ENCODE data around the gene CTSD.
"Not testable (repeated sequence)": the region's sequence is repeated elsewhere in the genome, so short reads cannot be mapped to it uniquely, and the experiment has no call there.

CTSD gene

GRCh38 chr11:1763796-1764661 lies at the start of gene CTSD:
Gene CTSD (minus strand): TSS chr11:1763927. CDS start chr11:1763859, 68 bp downstream.
- H3K4me3 ChIP-seq (ENCODE audit: low read depth, low read length): peak within 1 kb of the TSS; percentile 72

DNA sequence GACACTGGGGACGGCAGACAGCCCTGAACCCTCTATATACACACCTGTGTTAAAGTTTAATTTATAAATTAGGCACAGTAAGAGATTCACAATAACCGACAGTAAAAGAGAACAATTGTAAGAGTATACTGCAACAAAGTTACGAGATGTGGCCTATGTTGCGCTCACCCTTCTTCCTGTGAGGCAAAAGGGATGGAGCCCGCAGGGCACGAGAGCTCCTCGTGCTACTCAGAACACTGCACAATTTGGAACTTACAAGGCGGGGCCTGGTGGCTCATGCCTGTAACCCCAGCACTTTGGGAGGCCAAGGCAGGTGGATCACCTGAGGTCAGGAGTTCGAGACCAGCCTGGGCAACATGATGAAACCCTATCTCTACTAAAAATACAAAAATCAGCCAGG lies 49.6 kb upstream of the CTSD start:
- not testable (repeated sequence) for H3K4me3 ChIP-seq (ENCODE audit: low read depth, low read length)

DNA sequence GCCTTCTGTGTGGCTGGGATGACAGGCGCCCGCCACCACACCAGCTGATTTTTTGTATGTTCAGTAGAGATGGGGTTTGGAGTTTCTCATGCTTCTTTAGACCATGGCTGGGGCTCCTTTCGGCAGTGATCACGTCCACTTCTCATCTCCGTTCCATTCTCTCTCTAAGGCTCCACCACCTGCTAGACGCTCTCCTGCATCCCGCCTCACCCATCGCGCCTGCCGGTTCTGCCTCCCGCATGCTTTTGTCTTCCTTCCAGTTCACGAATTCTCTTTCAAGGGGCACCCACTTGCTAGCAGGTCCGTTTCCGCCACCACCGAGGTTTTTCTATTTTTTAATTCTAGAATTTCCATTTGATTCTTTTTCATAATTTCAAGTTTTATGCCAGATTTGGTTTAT lies 49.1 kb upstream of the CTSD start:
- H3K4me3 ChIP-seq (ENCODE audit: low read depth, low read length): no peak overlapping the region

- H3K4me3 ChIP-seq (ENCODE audit: low read depth, low read length): no peak overlapping the region
Measured at GRCh38 chr11:1812274-1812673, 48.5 kb upstream of the CTSD start.

DNA sequence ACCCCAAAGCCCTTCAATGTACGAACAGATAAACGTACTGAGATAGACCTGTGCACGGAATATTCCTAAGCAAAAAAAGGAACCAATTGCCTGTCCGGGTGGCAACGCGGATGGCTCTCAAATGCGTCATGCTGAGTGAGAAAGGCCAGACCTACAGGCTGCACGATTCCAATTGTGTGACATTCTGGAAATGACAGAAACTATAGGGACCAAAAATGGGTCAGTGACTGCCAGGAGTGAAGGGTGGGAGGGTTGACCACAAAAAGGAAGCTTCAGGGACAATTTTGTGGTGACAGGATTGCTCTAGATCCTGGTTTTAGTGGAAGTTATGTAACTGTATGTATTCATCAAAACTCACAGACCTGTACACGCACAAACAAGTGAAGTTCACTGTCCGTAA lies 47.0 kb upstream of the CTSD start:
- H3K4me3 ChIP-seq (ENCODE audit: low read depth, low read length): no peak overlapping the region

DNA sequence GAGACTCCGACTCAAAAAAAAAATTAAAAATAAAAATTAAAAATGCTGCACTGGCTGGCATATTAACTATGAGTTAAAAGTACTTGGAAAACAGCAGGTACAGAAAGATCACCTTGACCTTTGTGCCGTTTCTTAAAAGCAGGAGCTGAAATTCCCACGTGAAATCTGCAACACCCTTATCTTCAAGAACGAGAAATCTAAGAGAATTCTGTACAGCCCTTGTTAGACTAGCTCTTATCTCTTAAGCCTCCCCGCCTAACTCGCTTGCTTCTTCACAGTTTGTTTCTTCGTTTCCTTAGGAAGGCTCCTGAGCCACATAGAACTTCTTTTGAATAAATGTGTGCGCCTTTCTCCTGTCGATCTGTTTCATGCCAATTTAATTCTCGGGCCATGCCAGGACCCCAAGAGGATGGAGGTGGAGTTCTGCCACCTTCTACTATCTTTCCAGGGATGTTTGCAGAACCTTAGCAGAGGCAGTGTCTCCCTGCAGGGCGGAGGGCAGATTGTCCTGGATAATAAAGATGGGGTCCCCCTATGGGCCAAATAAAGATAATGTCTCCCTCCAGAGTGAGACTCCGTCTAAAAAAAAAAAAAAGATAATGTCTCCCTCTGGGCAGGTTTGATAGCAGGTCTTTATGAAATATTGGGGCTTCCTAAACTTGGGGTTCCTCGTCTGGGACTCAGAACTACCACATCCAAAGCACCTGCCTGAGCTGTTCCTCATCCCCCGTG lies 43.7 kb upstream of the CTSD start:
- H3K4me3 ChIP-seq (ENCODE audit: low read depth, low read length): no peak overlapping the region

GRCh38 chr11:1805525-1805924 lies 41.8 kb upstream of the CTSD start:
- no peak overlapping the region for H3K4me3 ChIP-seq (ENCODE audit: low read depth, low read length)

DNA sequence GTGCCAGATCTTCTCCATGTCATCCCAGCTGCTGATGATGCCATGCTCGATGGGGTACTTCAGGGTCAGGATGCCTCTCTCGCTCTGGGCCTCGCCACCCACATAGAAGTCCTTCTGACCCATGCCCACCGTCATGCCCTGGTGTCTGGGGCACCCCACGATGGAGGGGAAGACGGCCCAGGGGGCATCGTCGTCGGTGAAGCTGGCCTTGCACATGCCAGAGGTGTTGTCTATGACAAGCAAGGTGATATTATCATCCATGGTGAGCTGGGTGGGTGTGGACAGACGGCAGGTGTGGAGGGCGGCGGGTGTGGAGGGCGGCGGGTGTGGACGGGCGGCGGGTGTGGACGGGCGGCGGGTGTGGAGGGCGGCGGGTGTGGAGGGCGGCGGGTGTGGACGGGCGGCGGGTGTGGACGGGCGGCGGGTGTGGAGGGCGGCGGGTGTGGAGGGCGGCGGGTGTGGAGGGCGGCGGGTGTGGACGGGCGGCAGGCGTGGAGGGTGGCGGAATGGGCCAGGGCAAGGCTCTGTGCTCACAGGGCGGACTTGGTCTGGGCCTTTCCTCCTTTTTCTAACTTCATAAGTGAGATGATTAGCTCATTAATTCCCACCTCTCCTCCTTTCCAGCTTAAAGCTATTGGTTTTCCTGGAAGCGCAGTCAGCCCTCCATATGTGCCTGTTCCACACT lies 40.2 kb upstream of the CTSD start:
- H3K4me3 ChIP-seq (ENCODE audit: low read depth, low read length): not testable (repeated sequence)

DNA sequence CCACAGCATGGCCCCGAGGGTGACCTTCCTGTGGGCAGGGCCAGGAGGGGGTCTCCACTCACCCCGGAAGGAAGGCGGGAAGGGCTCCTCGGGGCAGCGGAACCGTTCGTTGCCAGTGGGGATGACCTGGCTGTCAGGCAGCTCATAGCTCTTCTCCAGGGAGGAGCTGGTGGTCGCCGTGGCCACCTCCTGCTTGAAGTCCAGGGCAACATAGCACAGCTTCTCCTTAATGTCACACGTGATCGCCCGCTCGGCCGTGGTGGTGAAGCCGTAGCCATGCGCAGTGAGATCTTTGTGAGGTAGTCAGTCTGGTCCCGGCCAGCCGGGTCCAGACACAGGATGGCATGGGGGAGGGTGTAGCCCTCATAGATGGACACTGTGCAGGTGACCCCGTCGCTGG lies 39.5 kb upstream of the CTSD start:
- no peak overlapping the region for H3K4me3 ChIP-seq (ENCODE audit: low read depth, low read length)

- H3K4me3 ChIP-seq (ENCODE audit: low read depth, low read length): no peak overlapping the region
Measured at GRCh38 chr11:1797391-1798125, 33.8 kb upstream of the CTSD start.

GRCh38 chr11:1796413-1797011 lies 32.8 kb upstream of the CTSD start:
- H3K4me3 ChIP-seq (ENCODE audit: low read depth, low read length): no peak overlapping the region

- H3K4me3 ChIP-seq (ENCODE audit: low read depth, low read length): no peak overlapping the region
Measured at GRCh38 chr11:1793081-1793480, 29.4 kb upstream of the CTSD start.

DNA sequence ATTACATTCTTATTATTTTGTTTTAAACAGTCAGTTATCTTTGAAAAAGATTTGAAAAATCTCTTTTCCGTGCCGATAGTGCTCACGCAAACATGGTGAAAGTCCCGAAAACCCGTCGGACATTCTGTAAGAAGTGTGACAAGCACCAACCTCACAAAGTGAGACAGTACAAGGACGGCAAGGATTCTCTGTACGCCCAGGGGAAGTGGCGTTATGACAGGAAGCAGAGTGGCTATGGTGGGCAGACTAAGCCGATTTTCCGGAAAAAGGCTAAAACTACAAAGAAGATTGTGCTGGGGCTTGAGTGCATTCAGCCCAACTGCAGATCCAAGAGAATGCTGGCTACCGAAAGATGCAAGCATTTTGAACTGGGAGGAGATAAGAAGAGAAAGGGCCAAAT lies 28.7 kb upstream of the CTSD start:
- H3K4me3 ChIP-seq (ENCODE audit: low read depth, low read length): no peak overlapping the region

GRCh38 chr11:1791912-1792311 lies 28.2 kb upstream of the CTSD start:
- H3K4me3 ChIP-seq (ENCODE audit: low read depth, low read length): no peak overlapping the region

GRCh38 chr11:1786466-1786865 lies 22.7 kb upstream of the CTSD start:
- H3K4me3 ChIP-seq (ENCODE audit: low read depth, low read length): no peak overlapping the region

- H3K4me3 ChIP-seq (ENCODE audit: low read depth, low read length): no peak overlapping the region
Measured at GRCh38 chr11:1785749-1786413, 22.2 kb upstream of the CTSD start.

GRCh38 chr11:1784761-1785650 lies 21.3 kb upstream of the CTSD start:
- no peak overlapping the region for H3K4me3 ChIP-seq (ENCODE audit: low read depth, low read length)

- H3K4me3 ChIP-seq (ENCODE audit: low read depth, low read length): no peak overlapping the region
Measured at GRCh38 chr11:1783725-1784529, 20.2 kb upstream of the CTSD start.

Measured in iPS-11a (cell line).